ENCODE data around the gene ADAMTS2.

ADAMTS2 gene

DNA sequence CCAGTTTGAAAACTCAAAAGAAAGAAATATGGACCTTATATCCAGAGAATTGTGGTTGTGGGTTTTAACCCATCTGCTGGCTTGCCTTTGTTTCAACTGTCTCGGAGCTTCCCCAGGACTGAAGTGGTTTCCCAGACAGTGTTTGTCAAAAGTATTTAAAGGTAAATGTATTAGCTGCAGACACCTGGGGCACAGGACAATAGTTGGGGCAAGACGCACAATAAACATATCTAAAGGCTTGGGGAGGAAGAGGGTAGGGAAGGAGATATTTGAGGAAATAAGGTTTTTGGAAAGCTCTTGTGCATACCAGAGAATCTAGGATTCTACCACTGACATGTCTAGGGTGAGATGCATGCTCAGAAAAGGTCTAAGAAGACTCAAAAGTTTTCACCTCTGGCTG, 99.0 kb downstream of the ADAMTS2 start:
- no peak overlapping the region for H3K4me3 ChIP-seq (ENCODE audit: low read depth, low read length)
- TF ChIP-seq CTCF (IDR thresholded peaks at IDR 0.05; ENCODE audit: borderline replicate concordance, insufficient read depth, low read depth, low read length) = no peak

GRCh38 chr5:179245031-179245430, 100.2 kb downstream of the ADAMTS2 start:
- TF ChIP-seq CTCF (IDR thresholded peaks at IDR 0.05; ENCODE audit: borderline replicate concordance, insufficient read depth, low read depth, low read length) = no peak
- no peak overlapping the region for H3K4me3 ChIP-seq (ENCODE audit: low read depth, low read length)

- TF ChIP-seq CTCF (IDR thresholded peaks at IDR 0.05; ENCODE audit: borderline replicate concordance, insufficient read depth, low read depth, low read length) = no peak
- H3K4me3 ChIP-seq (ENCODE audit: low read depth, low read length) = no peak overlapping the region
Observed at GRCh38 chr5:179244044-179244443, 101.2 kb downstream of the ADAMTS2 start.

GRCh38 chr5:179243333-179243732, 101.9 kb downstream of the ADAMTS2 start:
- TF ChIP-seq CTCF (IDR thresholded peaks at IDR 0.05; ENCODE audit: borderline replicate concordance, insufficient read depth, low read depth, low read length) = no peak

DNA sequence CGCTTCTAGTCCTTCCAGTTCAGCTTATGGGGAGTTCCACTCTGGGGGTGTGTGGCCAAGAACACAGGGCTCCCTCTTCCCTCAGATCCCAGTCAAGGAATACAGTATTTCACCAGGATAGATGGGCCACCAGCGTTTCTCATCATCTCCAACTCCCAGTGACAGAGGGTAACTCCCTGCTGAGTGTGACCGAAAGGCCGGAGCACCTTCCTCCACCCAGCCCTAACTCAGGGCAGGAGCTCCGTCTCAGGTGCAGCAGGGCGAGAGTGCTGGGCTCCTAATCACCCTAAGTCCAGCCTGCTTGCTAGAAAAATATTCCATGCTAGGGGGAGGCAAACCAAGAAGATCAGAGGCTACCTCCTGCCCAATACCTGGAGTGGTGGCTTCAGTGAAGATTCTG, 102.6 kb downstream of the ADAMTS2 start:
- H3K4me3 ChIP-seq (ENCODE audit: low read depth, low read length) = no peak overlapping the region
- no peak for TF ChIP-seq CTCF (IDR thresholded peaks at IDR 0.05; ENCODE audit: borderline replicate concordance, insufficient read depth, low read depth, low read length)

More at GRCh38 chr5:179243333-179243732, 101.9 kb downstream of the ADAMTS2 start:
- no peak overlapping the region for H3K4me3 ChIP-seq (ENCODE audit: low read depth, low read length)

DNA sequence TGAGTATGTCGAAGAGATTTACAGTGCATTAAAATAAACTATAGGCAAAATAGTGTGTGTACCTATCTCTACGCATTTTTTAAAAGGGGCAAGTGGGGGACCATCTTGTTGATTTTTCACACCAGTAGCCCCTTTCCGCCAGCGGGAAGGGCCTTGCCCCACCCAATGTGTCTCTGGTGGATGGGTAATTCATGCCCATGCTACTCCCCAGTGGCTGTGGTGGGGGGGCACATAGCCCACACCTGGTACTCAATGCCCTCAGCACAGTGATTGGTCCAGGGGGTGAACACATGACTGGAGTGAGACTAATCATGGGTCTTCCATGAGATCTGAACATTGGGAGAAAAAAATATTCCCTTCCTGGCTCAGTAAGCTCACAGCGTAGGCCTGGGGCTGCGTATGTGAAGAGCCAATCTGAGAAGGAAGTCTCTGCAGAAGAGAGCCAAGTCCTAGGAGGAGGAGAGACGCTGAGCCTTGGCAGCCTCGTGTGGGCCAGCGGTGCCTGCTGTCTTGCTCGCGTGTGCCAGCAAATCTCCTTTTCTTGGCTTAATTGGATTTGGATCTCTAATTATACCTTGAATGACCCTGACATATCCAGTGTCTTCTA, 103.4 kb downstream of the ADAMTS2 start:
- H3K4me3 ChIP-seq (ENCODE audit: low read depth, low read length) = no peak overlapping the region
- TF ChIP-seq CTCF (IDR thresholded peaks at IDR 0.05; ENCODE audit: borderline replicate concordance, insufficient read depth, low read depth, low read length) = no peak

DNA sequence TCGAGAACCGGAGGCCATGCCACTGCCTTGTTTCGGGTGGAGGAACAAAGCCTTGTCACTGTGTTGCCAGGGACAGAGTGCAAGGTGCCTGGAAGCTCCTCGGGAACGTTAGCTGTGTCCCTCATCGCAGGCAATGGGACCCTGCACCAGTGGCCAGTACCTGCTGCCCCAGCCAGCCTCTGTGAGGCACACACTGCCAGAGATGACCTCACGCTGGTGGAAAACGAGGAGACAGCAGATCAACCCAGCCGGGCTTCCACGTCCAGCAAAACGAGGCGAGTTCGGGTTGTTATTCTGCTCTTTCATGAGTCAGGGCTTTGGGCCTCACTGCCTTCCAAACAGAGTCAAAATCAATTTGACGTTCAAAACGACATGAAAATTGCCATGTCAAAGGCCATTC, 104.1 kb downstream of the ADAMTS2 start:
- H3K4me3 ChIP-seq (ENCODE audit: low read depth, low read length) = no peak overlapping the region
- no peak for TF ChIP-seq CTCF (IDR thresholded peaks at IDR 0.05; ENCODE audit: borderline replicate concordance, insufficient read depth, low read depth, low read length)
